GDM1 (cell line): ENCODE results near the gene TAOK1.

Experiments
- DNase-seq: peaks from one replicate; lab custom pipeline; 2025; lab: John Stamatoyannopoulos, UW

The TAOK1 gene

GRCh38 chr17:29584452-29585079 lies 194.4 kb downstream of the TAOK1 start:
- no peak for DNase-seq

- no peak for DNase-seq
Measured at GRCh38 chr17:29585080-29585751, 195.1 kb downstream of the TAOK1 start.

- no peak for DNase-seq
Measured at GRCh38 chr17:29586676-29587469, 196.7 kb downstream of the TAOK1 start.

- no peak for DNase-seq
Measured at GRCh38 chr17:29587591-29587990, 197.4 kb downstream of the TAOK1 start.

- DNase-seq: no peak
Measured at GRCh38 chr17:29588017-29588561, 197.9 kb downstream of the TAOK1 start.

- no peak for DNase-seq
Measured at GRCh38 chr17:29588562-29589411, 198.6 kb downstream of the TAOK1 start.

- DNase-seq: peak; percentile 82
Measured at GRCh38 chr17:29589524-29590410, 199.6 kb downstream of the TAOK1 start, which contains the start of gene GIT1. GIT1 (minus strand) TSS chr17:29589648; CDS start chr17:29589378, 270 bp downstream.

- no peak for DNase-seq
Measured at GRCh38 chr17:29590411-29591145, 200.4 kb downstream of the TAOK1 start.

- DNase-seq: peak; percentile 52
Measured at GRCh38 chr17:29591146-29591736, 201.1 kb downstream of the TAOK1 start.

GRCh38 chr17:29591737-29592608 lies 201.8 kb downstream of the TAOK1 start:
- DNase-seq: peak; percentile 84

- peak; percentile 9 for DNase-seq
Measured at GRCh38 chr17:29592850-29593551, 202.8 kb downstream of the TAOK1 start, which contains the start of gene ANKRD13B. ANKRD13B (plus strand) TSS chr17:29593132; CDS start chr17:29593622, 490 bp downstream.

- peak; percentile 19 for DNase-seq
Measured at GRCh38 chr17:29593591-29594518, 203.7 kb downstream of the TAOK1 start.

GRCh38 chr17:29594519-29595090 lies 204.4 kb downstream of the TAOK1 start:
- no peak for DNase-seq

- no peak for DNase-seq
Measured at GRCh38 chr17:29595107-29595942, 205.2 kb downstream of the TAOK1 start.
